ENCODE results near the gene ANKRD28. TPM values are rescaled to one million over a fixed set of nuclear protein-coding genes. Genes with fewer than 3 reads are reported as not detected.

ANKRD28 gene
- total and polyA plus RNA-seq, 2 of the 8 experiments (the other 6 are each of a cell fraction or from before 2014, with no cell fraction given): 39.1 to 61.7 TPM

- no peak for FAIRE-seq
- Histone ChIP-seq H2BK20ac (ENCODE audit: low read length) (no peak overlapping the region), H2BK15ac (ENCODE audit: low read length) (no peak overlapping the region), H3K27me3 (replicated peaks in 1 of 4; ENCODE audit: control insufficient read depth in 3 of 4, extremely low read depth in 1 of 4, insufficient read depth in 3 of 4, low read length in 3 of 4) (no peaks in the 10 kb centered on the region), H3K14ac (ENCODE audit: insufficient read length) (no peak overlapping the region), H3K4me2 (ENCODE audit: insufficient read depth in 1 of 2, low read depth in 2 of 2, low read length in 2 of 2) (no peak overlapping the region), H4K20me1 (replicated peaks in 1 of 2; ENCODE audit: control insufficient read depth in 1 of 2, insufficient read depth in 2 of 2, low read length in 2 of 2) (peaks cover 2 to 9% of the 10 kb centered on the region in 2 experiments), H2AFZ (ENCODE audit: low read length) (no peak overlapping the region), H3K36me3 (ENCODE audit: control insufficient read depth in 2 of 4, insufficient read depth in 4 of 4, low read length in 3 of 4) (no peaks in the 10 kb centered on the region), H2AK5ac (ENCODE audit: low read depth, low read length) (no peak overlapping the region), H3K23me2 (ENCODE audit: low read depth, low read length) (no peaks in the 10 kb centered on the region), H3K4me1 (replicated peaks in 1 of 4; ENCODE audit: control insufficient read depth in 3 of 4, insufficient read depth in 4 of 4, low read length in 3 of 4) (peaks cover 0 to 3% (median 0%) of the 10 kb centered on the region in 4 experiments; a peak in 1 of 7 replicates), H2BK120ac (replicated peaks; ENCODE audit: low read depth, low read length) (no peak overlapping the region), H2BK12ac (ENCODE audit: low read depth, low read length) (no peak overlapping the region), H3K9ac (replicated peaks in 1 of 4; ENCODE audit: extremely low read depth in 1 of 4, low read depth in 3 of 4, low read length in 3 of 4) (no peak overlapping the region), H3K79me2 (ENCODE audit: control insufficient read depth in 1 of 2, insufficient read depth in 2 of 2, low read length in 2 of 2) (peaks cover 4 to 98% of the 10 kb centered on the region in 2 experiments; a peak in 2 of 4 replicates), H3K9me3 (ENCODE audit: insufficient read depth in 2 of 2, low read depth in 1 of 2, low read length in 1 of 2) (no peaks in the 10 kb centered on the region), H3K27ac (ENCODE audit: low read depth, low read length) (no peak overlapping the region), H3K56ac (replicated peaks; ENCODE audit: insufficient read length, low read depth, low read length) (no peak overlapping the region), H3K4me3 (ENCODE audit: extremely low read depth in 1 of 4, insufficient read depth in 2 of 4, low read depth in 3 of 4, low read length in 4 of 4) (no peak overlapping the region), H3K18ac (ENCODE audit: extremely low read depth, low read length) (no peak overlapping the region), H4K5ac (ENCODE audit: insufficient read length, low read depth, low read length) (no peak overlapping the region), H3K23ac (ENCODE audit: insufficient read length) (no peak overlapping the region), H2BK5ac (ENCODE audit: low read depth, low read length) (no peak overlapping the region), H4K8ac (ENCODE audit: extremely low read depth, insufficient read depth, low read length) (no peak overlapping the region), H3K4ac (replicated peaks; ENCODE audit: insufficient read length, low read depth, low read length) (no peak overlapping the region), H3K79me1 (ENCODE audit: low read depth, low read length) (peaks cover 2% of the 10 kb centered on the region; the same call in 1 of the 2 replicates), H4K91ac (replicated peaks; ENCODE audit: insufficient read length, low read length) (no peak overlapping the region)
- DNase-seq (ENCODE audit: low read depth in 1 of 2, low spot score in 2 of 2): no peak
- ChIA-PET POLR2A (ENCODE audit: partially characterized antibody) (no interaction called here), CTCF (ENCODE audit: partially characterized antibody) (no interaction called here)
- 88% methylated on average over 2 of the region's 2 CpGs; no CpG with 5 or more reads in 1 of the 2 experiments for WGBS, 2 experiments (ENCODE audit: extremely low coverage in 1 of 2, insufficient coverage in 1 of 2, insufficient read length in 1 of 2, insufficient replicate concordance in 2 of 2, low coverage in 1 of 2, low lambda C conversion rate in 2 of 2, missing lambda C conversion rate in 1 of 2)
- TF ChIP-seq EGR1 (IDR thresholded peaks at IDR 0.05; ENCODE audit: borderline replicate concordance, low read depth, low read length): no peak
- TF ChIP-seq NRF1 (IDR thresholded peaks at IDR 0.05; ENCODE audit: low read depth, low read length): no peak
- no peak for TF ChIP-seq SP1 (IDR thresholded peaks at IDR 0.05; ENCODE audit: low read depth, low read length)
- no peak for TF ChIP-seq PHF8 (conservative IDR thresholded peaks at IDR 0.05; ENCODE audit: low read depth, low read length)
- no peak for TF ChIP-seq RBBP5 (IDR thresholded peaks at IDR 0.05; ENCODE audit: borderline replicate concordance, low read depth, low read length)
These were observed 23.1 kb upstream of the ANKRD28 start for GRCh38 chr3:15820911-15821310.
